ENCODE results near the gene IL18BP.

The IL18BP gene

DNA sequence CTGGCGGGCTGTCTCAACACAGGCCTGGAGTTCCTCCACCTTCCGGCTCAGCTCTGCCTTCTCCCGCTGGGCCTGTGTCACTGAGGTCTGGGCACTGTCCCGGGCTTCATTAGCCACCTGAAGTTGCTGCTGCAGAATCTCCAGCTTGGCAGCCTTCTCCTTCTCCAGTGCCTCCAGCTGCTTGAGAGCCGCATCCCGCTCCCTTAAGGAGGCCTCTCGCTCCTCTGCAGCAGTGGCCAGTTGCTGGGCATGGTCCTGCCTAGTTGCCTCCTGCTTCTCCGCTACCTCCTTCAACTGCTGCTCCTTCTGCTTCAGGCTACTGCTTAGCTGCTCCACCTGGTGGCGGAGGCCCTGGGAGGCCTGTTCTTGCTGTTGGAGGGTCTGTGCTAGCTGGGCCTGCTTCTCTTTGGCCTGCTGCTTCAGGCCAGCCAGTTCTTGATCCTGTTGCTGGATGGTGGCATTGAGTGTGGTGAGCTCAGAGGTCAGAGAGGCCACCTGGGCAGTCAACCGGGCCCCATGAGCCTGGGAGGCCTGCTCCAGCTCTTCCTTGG lies 16.9 kb downstream of the IL18BP start:
- Mint-ChIP-seq H3K4me3 (no peak overlapping the region), H3K27ac (peak overlapping the region; percentile 37 to 78 (median 67)), H3K9me3 (no peaks in the 10 kb centered on the region), H3K4me1 (peaks cover 24% of the 10 kb centered on the region), H3K36me3 (ENCODE audit: low read depth) (peaks cover 83% of the 10 kb centered on the region), H3K27me3 (ENCODE audit: low read depth) (no peaks in the 10 kb centered on the region)
- TF ChIP-seq, protein P1, sequence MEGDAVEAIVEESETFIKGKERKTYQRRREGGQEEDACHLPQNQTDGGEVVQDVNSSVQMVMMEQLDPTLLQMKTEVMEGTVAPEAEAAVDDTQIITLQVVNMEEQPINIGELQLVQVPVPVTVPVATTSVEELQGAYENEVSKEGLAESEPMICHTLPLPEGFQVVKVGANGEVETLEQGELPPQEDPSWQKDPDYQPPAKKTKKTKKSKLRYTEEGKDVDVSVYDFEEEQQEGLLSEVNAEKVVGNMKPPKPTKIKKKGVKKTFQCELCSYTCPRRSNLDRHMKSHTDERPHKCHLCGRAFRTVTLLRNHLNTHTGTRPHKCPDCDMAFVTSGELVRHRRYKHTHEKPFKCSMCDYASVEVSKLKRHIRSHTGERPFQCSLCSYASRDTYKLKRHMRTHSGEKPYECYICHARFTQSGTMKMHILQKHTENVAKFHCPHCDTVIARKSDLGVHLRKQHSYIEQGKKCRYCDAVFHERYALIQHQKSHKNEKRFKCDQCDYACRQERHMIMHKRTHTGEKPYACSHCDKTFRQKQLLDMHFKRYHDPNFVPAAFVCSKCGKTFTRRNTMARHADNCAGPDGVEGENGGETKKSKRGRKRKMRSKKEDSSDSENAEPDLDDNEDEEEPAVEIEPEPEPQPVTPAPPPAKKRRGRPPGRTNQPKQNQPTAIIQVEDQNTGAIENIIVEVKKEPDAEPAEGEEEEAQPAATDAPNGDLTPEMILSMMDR (IDR thresholded peaks at IDR 0.05; ENCODE audit: unreplicated experiment in 3 of 3): peak; percentile 36 to 53 (median 39)

DNA sequence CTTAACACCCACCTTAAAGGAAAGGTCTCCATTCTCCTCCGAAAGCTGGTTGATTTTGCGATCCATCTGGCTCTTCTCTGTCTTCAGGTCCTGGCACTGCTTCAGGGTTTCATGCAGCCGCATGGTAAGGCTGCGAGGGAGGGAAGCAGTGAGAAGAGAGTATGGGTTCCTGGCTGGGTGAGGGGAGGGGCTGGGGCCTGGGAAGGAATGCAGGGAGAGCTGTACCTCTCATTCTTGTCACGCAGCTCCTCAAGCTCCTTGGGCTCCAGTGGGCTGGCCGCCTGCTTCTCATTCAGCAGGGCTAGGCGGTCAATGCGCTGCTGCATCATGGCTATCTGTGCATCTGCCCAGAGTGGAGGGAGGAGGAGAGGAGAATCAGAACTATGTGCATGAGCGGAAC lies 19.5 kb downstream of the IL18BP start:
- Mint-ChIP-seq H3K36me3 (ENCODE audit: low read depth) (peaks cover 89% of the 10 kb centered on the region), H3K9me3 (no peaks in the 10 kb centered on the region), H3K27ac (no peak overlapping the region), H3K4me1 (peaks cover 24% of the 10 kb centered on the region), H3K27me3 (ENCODE audit: low read depth) (no peaks in the 10 kb centered on the region), H3K4me3 (no peak overlapping the region)
- TF ChIP-seq, protein P1 (IDR thresholded peaks at IDR 0.05; ENCODE audit: unreplicated experiment in 3 of 3): no peak

DNA sequence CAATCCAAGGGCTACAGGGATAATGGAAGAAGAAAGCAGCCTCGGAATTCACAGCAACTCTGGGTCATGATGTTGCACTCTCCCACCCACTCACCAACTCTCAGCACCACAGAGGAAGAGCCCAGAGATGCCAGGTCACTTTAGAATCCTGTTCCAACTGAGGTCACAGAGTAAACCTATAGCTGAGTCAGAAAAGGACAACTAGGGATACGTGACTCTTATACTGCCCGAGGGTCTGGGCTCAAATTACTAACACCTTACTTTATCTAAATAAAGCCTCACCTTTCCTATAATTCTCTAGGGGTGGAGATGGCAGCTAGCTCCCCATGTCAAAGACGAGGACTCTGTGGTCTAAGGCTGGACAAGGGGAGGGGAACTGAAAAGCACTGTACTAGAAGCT lies 24.6 kb downstream of the IL18BP start:
- Mint-ChIP-seq H3K27ac (no peak overlapping the region), H3K4me3 (no peak overlapping the region), H3K9me3 (no peaks in the 10 kb centered on the region), H3K4me1 (peaks cover 37% of the 10 kb centered on the region), H3K36me3 (ENCODE audit: low read depth) (peaks cover 78% of the 10 kb centered on the region), H3K27me3 (ENCODE audit: low read depth) (no peaks in the 10 kb centered on the region)
- TF ChIP-seq, protein P1 (IDR thresholded peaks at IDR 0.05; ENCODE audit: unreplicated experiment in 3 of 3): no peak

DNA sequence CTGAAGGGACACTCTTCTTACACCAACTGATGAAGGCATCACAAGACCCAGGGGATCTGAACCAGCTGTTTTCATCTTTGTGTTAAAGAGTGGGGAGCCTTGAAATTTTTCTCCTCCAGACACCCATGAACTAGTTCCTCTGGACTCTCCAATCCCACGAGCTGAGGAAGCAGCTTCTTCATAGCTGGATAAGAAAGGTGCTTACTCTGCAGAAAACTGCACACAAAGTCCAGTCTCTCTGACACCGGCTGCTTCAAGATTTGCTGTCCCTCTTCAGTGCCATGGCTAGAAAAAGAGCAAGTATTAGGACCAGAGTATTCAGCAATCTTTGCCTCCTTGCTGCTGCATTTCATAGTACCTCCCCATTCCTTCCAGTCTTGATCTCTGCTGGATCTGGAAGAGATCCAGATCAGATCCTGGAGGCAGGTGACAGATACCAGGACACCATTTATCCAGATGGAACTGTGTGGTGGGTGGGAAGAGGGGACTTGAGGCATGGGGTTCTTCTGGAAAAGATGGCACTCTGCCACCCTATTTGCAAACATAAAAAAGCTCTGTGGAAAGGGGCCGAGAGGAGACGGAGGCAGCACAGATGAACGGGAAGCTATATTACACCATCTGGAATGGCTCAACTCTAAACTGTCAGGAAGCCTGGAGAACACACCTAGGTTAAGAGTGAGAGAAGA lies 25.5 kb downstream of the IL18BP start:
- Mint-ChIP-seq H3K27ac (peak overlapping the region in 1 of 3 experiments; percentile 73), H3K36me3 (ENCODE audit: low read depth) (peaks cover 74% of the 10 kb centered on the region), H3K4me3 (no peak overlapping the region), H3K4me1 (peaks cover 37% of the 10 kb centered on the region), H3K9me3 (no peaks in the 10 kb centered on the region), H3K27me3 (ENCODE audit: low read depth) (no peaks in the 10 kb centered on the region)
- TF ChIP-seq, protein P1 (IDR thresholded peaks at IDR 0.05; ENCODE audit: unreplicated experiment in 3 of 3): no peak

DNA sequence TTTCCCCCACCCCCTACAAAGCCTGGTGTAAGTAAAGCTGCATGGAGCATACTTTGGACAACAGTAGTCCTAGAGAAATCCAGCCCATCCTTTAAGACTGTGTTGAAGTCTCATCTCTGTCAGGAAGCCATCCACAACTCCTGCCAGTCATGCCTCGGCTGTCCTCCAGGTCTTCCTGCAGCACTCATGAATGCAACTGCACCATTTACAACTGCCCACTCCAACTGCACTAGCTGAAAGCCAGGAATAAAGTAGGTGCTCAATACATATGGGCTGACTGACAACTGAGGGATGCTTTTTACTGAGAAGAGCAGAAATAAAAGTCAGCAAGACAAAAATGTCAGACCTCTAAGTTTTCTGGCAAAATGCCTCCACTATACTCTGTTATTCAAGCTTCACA lies 27.4 kb downstream of the IL18BP start:
- Mint-ChIP-seq H3K9me3 (no peaks in the 10 kb centered on the region), H3K4me1 (peaks cover 47% of the 10 kb centered on the region), H3K27ac (peak overlapping the region; percentile 73 to 86 (median 84)), H3K27me3 (ENCODE audit: low read depth) (no peaks in the 10 kb centered on the region), H3K4me3 (peak overlapping the region in 1 of 3 experiments; percentile 60), H3K36me3 (ENCODE audit: low read depth) (peaks cover 66% of the 10 kb centered on the region)
- TF ChIP-seq, protein P1 (IDR thresholded peaks at IDR 0.05; ENCODE audit: unreplicated experiment in 3 of 3): no peak

Measured in nephron (organoid).